ENCODE data around the gene SPDYE18.
"Not testable (repeated sequence)": the region's sequence is repeated elsewhere in the genome, so short reads cannot be mapped to it uniquely, and the experiment has no call there.

Gene SPDYE18

DNA sequence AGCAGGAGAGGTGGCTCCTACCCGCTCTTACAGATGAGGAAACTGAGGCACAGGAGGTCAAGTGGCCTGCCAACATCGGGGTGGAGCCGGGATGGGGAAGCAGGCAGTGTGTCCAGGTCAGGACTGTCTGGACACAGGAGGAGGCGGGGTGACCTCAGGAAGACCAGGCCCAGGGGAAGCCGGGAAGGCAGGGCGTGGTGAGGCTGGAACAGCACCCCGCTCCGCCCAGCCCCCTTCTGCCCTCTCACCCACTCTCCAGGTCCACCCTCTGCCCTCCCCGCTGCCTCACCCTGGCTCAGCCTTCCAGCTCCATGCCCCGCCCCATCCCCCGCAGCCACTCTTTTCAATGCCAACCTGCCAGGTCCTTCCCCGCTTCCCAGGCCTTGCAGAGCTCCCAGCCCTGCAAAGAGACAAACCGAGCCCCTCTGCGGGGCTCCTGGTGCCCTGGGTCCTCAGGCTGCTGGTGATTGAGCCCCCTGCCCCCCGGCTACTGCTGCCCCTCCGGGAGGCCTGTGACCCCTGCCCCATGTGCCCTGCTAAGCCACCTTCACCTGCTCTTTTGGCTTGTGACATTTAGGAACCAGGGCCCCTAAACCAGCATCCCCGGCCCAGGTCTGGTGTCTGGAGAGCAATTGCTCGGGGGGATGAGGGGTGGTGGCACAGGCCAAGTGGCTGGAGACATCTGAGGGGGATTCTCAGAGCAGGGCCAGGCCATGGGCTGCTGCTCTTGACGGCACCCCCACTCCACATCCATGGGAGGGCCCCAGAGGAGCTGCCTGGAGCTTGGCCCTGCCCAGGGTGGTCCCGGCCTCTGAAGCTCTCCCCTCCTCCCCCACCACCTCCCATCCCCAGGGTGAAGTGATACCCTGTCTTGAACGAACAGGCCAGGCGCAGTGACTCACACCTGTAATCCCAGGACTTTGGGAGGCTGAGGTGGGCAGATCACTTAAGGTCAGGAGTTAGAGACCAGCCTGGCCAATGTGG is 55.9 kb downstream of the SPDYE18 start:
- intact Hi-C loops (cut with DNase I) = not testable (repeated sequence)

GRCh38 chr7:77005461-77006057 is 56.8 kb downstream of the SPDYE18 start:
- intact Hi-C loops (cut with DNase I) = not testable (repeated sequence)
- peak in 1 of 10 donors; percentile 83 for DNase-seq

More for the DNA sequence above, 55.9 kb downstream of the SPDYE18 start:
- DNase-seq = peak in 1 of 10 donors; percentile 55

DNA sequence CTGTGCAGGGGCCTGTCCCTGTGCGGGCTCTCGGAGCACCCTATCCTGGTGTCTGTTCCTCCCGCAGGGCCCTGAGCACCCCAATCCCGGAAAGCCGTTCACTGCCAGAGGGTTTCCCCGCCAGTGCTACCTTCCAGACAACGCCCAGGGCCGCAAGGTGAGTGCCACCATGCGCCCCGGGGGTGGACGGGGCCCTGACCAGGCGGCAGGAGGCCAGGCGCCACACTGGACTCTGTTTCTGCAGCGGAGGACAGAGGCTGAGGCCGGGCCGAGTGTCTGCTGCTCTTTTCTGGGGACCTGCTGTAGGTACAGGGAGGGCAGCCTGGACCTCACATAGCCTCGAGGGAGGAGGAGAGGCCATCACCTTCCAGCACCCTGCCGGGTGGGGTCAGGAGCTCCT is 58.2 kb downstream of the SPDYE18 start:
- DNase-seq; intact Hi-C loops (cut with DNase I): not testable (repeated sequence)

GRCh38 chr7:77003241-77003640 is 59.1 kb downstream of the SPDYE18 start:
- intact Hi-C loops (cut with DNase I) = not testable (repeated sequence)
- DNase-seq = peak in 1 of 10 donors; percentile 55

GRCh38 chr7:77002678-77003233 is 59.6 kb downstream of the SPDYE18 start:
- intact Hi-C loops (cut with DNase I) = not testable (repeated sequence)
- peak in 8 of 10 donors; percentile 40 to 93 (median 55) for DNase-seq

DNA sequence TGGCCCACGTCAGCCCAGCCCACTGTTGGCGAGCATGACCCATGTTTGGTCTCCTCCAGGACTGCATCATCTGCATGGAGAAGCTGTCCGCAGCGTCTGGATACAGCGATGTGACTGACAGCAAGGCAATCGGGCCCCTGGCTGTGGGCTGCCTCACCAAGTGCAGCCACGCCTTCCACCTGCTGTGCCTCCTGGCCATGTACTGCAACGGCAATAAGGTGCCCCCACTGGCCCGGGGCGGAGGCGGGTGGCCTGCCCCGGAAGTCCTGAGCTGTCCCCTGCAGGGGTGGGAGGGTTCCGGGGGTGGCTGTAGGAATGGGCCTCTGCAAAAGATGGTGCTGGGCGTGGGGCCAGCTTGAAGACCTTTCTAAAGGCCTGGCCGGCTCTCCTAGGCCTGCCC is 60.3 kb downstream of the SPDYE18 start:
- DNase-seq; intact Hi-C loops (cut with DNase I): not testable (repeated sequence)
